NCI-H1092 (cell line): ENCODE results near the gene GPR87.

ENCODE experiments used
- DNase-seq: peaks from one replicate; lab custom pipeline; 2025; lab: John Stamatoyannopoulos, UW

GPR87 gene

GRCh38 chr3:151315846-151316245 lies 774 bp downstream of the GPR87 start:
- DNase-seq = no peak

DNA sequence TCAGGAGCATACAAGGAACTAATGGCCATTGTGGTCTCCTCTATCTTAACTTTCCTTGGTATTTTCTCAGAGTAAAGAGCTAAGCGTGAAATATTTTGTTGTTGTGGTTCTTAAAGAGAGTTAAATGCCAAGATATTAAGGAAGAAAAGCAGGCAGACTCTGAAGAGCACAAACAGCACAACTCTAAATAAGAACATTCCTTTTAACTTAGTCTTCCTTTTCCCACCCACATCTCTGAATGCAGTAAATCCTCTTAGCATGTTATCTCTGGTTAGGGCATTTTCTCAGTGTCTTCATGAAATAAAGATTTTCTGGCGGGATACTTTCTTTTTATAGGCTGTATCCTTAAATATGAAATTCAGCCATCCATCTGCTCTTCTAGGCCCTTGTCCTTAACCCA lies 1.5 kb downstream of the GPR87 start:
- DNase-seq = no peak

DNA sequence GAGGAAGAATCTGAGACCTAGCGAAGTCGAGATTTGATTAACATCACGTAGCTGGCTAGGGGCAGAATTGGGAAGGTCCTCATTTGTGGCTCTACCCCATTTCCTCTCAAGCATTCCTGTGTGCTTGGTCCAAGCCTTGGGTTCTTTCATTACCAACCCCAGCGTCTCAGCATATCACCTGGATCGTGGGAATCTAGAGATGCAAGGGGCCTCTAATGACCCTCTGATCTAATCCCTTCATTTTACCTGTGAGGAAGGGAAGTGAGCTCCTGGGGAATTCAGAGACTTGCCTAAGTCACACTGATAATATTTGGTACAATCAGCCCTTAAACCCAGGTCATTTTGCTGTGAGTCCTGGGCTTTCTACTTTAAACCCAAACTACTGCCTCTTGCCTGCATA lies 2.0 kb downstream of the GPR87 start:
- no peak for DNase-seq

GRCh38 chr3:151314137-151314536 lies 2.5 kb downstream of the GPR87 start:
- DNase-seq = no peak

DNA sequence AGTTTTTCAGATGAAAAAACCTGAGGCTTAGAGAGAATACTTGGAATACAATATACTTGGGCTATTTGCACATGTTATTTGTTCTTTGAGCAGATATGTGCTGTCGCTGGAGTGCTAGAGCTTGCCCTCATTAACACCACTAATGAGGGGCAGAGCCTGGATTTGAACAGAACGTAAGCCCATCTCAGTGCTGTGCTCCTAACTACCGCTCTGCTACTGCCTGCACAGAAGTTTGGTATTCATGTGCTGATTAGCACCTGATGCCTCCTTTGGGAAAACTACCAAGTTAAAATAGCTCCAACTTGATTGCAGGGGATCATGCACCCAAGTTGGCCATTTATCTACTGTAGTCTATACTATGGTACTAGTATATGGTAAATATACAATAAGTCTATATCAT lies 3.6 kb downstream of the GPR87 start:
- no peak for DNase-seq

- no peak for DNase-seq
Measured at GRCh38 chr3:151309566-151309965, 7.1 kb downstream of the GPR87 start.

DNA sequence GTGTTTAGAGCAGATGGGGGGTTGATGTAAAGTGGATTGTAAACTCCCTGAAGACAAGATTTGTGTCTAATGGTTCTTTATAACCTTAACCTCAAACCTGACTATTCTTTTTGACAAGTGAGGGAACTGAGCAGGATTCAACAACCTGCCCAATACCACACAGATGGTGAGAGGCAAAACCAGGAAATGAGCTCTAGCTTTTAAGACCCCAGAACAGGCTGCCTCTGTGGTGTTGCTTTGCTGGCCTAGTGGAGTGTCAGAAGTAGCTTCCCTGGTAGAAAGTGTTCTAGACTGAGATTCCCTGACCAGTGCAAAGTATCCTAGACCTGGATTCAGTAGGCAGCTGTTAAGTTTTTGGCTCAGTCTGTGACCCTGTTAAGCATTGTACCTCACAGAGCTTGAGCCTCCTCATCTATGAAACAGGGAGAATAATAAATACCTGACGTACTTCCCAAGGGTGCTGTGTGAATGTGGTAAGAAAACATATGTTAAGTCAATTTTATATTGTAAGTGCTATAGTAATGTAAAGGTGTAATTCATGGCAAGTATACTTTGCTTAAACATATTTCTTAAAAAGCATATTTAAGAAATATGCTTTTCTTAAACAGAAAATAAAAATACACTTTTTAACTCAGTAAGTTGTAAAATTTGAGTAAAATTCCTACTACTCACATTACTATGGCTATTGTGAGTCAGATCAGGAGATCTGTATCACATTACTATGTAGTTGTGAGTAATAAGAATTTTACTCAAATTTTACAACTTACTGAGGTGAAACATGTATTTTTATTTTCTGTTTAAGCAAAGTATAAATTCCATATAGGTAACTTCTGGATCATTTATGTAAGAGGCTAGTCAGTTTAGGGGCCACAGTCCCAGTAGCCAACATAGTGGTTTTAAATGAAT lies 8.8 kb downstream of the GPR87 start:
- DNase-seq = no peak

DNA sequence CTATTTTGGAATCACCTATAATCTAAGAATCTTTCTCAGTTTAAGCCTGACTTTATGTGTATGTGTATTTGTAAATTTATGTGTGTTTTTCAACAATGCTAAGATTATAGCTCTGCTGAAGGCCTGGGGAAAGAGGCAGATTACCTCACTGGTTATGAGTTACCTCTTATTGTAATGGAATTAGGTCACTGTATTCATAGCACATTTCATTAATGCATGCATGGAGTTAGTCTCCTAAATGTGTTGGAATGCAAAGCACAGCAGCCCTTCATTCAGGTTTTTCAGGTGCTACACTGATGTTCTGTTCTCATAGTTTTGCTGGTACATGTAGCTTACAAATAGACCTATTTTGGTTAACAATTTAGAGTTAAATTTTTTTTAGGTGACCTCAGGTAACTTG lies 9.5 kb downstream of the GPR87 start:
- DNase-seq = no peak

DNA sequence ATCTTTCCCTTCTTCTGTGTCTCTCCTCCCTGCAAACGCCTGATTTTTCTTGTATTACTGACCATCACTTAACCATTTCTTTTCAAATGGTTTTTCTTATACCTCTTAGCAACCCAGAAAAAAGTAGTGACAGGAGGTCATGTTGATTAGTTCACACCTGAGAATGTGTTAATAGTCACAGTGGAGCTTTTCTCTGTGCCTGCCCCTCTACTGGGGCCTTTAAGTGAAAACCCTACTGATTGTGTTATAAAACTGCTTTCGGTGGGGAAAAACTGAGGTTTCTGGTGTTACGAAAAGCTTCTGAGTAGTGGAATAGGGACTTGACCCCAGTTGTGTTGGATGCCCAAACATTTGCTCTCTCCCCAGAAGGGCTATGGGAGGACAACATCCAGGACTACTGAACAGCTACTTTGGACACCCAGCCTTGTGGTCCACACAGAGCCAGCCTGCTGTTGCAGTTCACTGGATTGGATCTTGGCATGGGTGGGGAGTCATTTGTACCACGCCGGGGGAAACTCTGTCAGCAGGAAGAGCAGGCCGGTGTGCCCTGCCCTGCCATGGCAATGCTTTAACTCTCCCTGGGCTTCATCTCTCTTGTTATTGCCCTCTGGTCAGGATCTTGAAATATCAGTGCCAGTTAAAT lies 10.3 kb downstream of the GPR87 start:
- no peak for DNase-seq

DNA sequence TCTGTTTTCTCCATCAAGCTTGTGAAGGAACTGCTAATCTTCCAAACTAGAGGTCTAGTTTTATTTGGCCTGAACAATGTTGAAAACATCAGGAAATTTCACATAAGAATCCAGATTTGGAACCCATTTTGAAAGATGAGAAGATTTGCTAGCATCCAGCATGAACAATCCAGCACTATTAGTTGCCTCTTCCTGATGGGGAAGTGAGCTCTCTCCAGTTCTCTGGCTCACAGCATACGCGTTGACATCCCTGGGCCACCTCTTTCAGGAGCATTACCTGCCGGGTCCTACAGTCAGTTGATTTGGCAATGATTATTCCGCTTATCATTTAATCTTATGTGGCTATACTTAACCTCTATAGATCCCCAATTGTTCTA lies 10.9 kb downstream of the GPR87 start:
- no peak for DNase-seq

- DNase-seq = no peak
Measured at GRCh38 chr3:151305060-151305774, 11.4 kb downstream of the GPR87 start.

GRCh38 chr3:151303751-151304150 lies 12.9 kb downstream of the GPR87 start:
- DNase-seq = no peak

DNA sequence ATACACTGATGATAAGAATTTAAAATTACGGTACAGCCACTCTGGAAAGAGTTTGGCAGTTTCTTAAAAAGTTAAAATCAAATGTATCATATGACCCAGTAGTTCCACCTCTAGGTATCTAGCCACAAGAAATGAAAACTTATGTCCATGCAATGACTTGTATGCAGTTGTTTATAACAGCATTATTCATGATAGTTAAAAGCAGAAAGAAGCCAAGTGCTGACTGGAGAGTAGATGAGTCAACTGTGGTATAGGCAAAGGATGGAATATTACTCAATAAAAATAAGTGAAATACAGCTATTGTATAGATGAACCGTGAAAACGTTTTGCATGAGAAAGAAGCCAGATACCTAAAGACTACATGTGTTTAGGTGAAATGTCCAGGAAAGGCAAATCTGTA lies 14.8 kb downstream of the GPR87 start:
- DNase-seq = no peak

DNA sequence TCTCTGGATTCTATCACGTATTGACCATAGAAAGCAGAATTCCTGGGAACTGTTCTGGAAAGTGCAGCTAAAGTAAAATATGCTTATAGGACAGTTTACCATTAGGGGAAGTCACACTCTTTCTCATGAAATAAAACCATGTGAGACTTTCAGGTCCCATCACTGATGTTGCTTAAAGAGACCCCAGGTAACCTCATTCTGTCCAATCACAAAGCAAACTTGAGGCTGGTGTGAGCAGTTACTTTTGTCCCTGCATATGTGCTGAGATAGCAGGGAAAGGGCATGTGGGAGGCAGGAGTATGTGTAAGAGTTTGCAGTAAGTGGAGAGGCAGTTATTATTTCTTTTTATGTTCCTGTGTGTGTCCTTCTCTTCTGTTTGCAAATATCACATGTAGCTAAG lies 16.1 kb downstream of the GPR87 start:
- no peak for DNase-seq

- no peak for DNase-seq
Measured at GRCh38 chr3:151299006-151299405, 17.6 kb downstream of the GPR87 start.

DNA sequence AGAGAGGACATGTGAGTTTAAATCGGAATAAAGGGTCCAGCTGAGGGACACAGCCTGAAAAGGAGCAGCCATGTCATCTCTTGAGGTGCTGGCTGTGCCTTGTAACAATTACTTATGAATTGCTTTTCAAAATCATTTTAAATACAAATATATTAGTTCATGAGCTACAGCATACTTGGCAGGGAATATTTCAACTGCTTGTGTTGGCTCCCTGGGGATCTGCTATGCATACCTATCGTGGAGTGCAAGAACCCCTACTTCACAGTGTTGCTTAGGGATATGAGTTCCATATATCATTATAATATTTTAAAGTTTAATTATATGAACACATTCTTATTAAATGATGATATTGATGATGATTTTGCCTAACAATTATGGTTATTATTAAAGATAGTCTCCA lies 19.2 kb downstream of the GPR87 start:
- no peak for DNase-seq

GRCh38 chr3:151296226-151296625 lies 20.4 kb downstream of the GPR87 start:
- DNase-seq = no peak

- DNase-seq = no peak
Measured at GRCh38 chr3:151293127-151293526, 23.5 kb downstream of the GPR87 start.

- DNase-seq = no peak
Measured at GRCh38 chr3:151290673-151291072, 25.9 kb downstream of the GPR87 start.

GRCh38 chr3:151289445-151289844 lies 27.2 kb downstream of the GPR87 start:
- DNase-seq = no peak

DNA sequence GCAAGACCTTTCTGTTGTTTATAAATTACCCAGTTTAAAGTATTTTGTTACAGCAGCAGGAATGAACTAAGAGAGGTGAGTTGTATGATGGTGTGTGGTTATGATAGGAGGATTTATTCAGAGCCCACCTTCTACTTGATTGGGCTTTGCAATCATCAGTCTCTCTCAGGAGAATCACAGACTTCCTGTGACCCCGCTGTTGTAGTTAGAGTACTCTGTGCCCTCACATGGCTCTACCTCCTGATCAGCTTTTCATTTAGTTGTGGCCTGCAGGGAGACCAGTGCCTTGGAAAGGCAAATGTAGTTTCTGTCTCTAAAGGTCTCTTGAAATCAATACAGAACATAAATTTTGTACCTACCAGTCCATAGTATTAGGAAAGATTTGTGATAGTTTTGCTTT lies 30.7 kb downstream of the GPR87 start:
- no peak for DNase-seq

DNA sequence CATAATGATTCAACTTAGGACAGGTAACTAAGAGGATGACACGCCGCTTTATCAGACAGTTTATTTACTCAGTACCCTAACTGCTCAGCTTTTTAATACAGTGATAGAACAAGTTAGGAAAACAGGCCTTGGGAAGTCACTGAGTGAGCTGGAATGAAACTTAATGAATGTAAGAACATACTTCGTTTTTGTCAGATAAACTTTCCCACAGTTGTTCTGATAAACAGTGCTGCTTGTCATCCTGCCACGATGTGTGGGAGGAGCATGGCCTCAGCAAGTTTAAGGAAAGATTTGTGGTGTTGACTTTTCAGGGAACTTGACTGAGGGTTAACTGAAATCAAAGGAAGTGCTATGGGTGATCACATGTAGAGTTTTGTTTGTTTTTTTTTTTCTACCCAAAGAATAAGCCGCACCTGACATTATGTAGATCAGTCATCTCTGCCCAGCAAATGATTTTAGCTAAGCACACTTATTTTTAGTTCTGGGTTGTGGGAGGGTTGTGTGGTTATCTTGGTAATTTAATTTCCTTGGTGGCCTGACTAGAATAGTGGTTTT lies 32.6 kb downstream of the GPR87 start:
- no peak for DNase-seq

DNA sequence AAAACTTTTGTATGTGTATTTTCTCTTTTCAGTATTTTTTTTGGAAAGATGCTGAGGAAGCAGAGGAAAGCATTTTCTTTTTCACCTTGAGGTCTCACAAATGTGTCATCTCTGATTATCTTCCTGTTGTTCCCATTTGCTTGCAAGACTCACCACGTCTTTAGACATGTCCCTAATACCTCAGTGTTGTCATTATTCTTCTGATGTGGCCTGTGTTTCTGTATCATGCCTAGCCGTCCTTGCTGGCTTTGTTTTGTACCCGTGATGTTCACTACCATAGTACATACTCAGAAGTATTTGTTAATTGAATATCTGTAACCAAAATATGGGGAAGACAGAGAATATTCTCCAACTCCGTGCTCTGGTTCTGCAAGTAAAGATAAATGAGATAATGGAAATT lies 33.2 kb downstream of the GPR87 start:
- DNase-seq = no peak
